Cardiac fibroblast (primary cell): ENCODE measurements around the gene KATNB1.

Source experiments
- DNase-seq, 2 donors: peaks; one replicate each; pipeline versions ENCODE4 v3.0.0 to v3.0.0-alpha.2; 2010; ENCODE audit warnings: low read depth in 2 of 2
- H3K4me3 ChIP-seq, 2 donors: replicated peaks in 1 of 2; 1 replicate in 1 of 2; 2 replicates in 1 of 2; pipeline ENCODE4 v1.5.1; 2011; ENCODE audit warnings: low read depth in 2 of 2, low read length in 2 of 2, mild to moderate bottlenecking in 2 of 2, moderate library complexity in 1 of 2
- CTCF ChIP-seq: IDR thresholded peaks from one replicate; pipeline ENCODE4 v1.5.1; 2011; ENCODE audit warnings: low read depth, mild to moderate bottlenecking, low read length, inconsistent platforms

KATNB1 gene

DNA sequence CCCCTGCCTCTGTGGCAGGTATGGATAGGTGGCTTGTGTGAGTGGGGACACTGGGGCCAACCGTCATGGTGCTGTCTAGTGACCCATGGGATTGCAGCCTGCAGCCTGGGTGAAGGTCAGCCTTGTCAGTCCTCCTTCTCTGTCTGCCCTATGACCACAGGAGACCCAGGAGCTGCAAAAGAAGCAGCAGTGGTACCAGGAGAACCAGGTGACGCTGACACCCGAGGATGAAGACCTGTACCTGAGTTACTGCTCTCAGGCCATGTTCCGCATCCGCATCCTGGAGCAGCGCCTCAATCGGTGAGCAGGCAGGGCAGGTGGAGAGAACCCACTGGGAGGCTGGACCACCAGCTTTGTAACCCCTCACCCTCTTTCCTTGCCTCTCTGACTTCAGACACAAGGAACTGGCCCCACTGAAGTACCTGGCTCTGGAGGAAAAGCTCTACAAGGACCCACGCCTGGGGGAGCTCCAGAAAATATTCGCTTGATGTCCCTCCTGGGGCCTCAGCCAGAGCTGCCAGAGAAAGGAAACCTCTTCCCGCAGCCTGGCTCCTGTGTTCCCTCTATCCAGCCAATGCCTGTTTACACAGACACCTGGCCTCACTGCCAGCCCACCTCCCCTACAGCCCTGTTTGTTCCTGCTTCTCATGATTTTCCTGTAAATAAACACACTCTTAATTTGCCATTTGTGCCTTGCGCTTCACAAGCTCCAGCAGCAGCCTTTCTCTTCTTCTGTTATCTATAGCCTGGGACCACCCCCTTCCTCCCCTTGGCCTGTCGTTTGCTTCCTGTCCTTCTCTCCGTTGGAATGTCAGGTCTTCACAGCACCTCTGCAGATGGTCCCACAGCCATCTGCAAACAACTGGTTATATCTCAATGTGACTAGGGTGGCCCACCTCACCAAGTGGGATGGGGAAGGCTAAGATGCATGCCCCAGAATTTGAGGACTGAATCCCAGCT lies 4.5 kb upstream of the KATNB1 start:
- H3K4me3 ChIP-seq = no peak overlapping the region
- no peak for DNase-seq
- no peak for TF ChIP-seq CTCF

- no peak for TF ChIP-seq CTCF
- DNase-seq = peak; percentile 70 to 81
- no peak overlapping the region for H3K4me3 ChIP-seq
Observed at GRCh38 chr16:57732037-57732436, 3.5 kb upstream of the KATNB1 start.

- TF ChIP-seq CTCF = no peak
- DNase-seq = no peak
- no peak overlapping the region for H3K4me3 ChIP-seq
Observed at GRCh38 chr16:57732714-57733113, 2.9 kb upstream of the KATNB1 start.

- no peak for DNase-seq
- H3K4me3 ChIP-seq = peak overlapping the region; percentile 81 to 87
- no peak for TF ChIP-seq CTCF
Observed at GRCh38 chr16:57734308-57734924, 1.2 kb upstream of the KATNB1 start.

GRCh38 chr16:57734925-57735754 lies 430 bp upstream of the KATNB1 start:
- DNase-seq = peak; percentile 100
- H3K4me3 ChIP-seq = peak overlapping the region; percentile 81 to 99
- TF ChIP-seq CTCF = no peak
